Ishikawa (cell line): Measurements from ENCODE around the gene TBC1D4.

ENCODE experiments used
- CEBPB ChIP-seq: IDR thresholded peaks from 2 replicates; pipeline ENCODE4 v1.6.1; 2012
- CREB1 ChIP-seq: IDR thresholded peaks from 2 replicates; pipeline ENCODE4 v1.6.1; 2012; ENCODE audit warnings: low read depth
- EGR1 ChIP-seq: IDR thresholded peaks from 2 replicates; pipeline ENCODE4 v1.6.1; 2012
- EP300 ChIP-seq: IDR thresholded peaks from 2 replicates; pipeline ENCODE4 v1.6.1; 2012; ENCODE audit warnings: borderline replicate concordance
- NFIC ChIP-seq: IDR thresholded peaks from 2 replicates; pipeline ENCODE4 v1.6.1; 2012
- RAD21 ChIP-seq: IDR thresholded peaks from 2 replicates; pipeline ENCODE4 v1.6.1; 2012; ENCODE audit warnings: low read depth
- TAF1 ChIP-seq: IDR thresholded peaks from 2 replicates; pipeline ENCODE4 v1.6.1; 2012; ENCODE audit warnings: low read depth, mild to moderate bottlenecking
- TCF12 ChIP-seq: IDR thresholded peaks from 2 replicates; pipeline ENCODE4 v1.6.1; 2012; ENCODE audit warnings: low read depth
- TF ChIP-seq, protein P1 (sequence below): IDR thresholded peaks from 2 replicates; pipeline ENCODE4 v1.6.1; 2012; ENCODE audit warnings: low read depth, mild to moderate bottlenecking
- TF ChIP-seq, protein P2 (sequence below): IDR thresholded peaks from 2 replicates; pipeline ENCODE4 v1.6.1; 2012
- TF ChIP-seq, protein P3 (sequence below): IDR thresholded peaks from 2 replicates; pipeline ENCODE4 v1.6.1; 2012

DNA sequence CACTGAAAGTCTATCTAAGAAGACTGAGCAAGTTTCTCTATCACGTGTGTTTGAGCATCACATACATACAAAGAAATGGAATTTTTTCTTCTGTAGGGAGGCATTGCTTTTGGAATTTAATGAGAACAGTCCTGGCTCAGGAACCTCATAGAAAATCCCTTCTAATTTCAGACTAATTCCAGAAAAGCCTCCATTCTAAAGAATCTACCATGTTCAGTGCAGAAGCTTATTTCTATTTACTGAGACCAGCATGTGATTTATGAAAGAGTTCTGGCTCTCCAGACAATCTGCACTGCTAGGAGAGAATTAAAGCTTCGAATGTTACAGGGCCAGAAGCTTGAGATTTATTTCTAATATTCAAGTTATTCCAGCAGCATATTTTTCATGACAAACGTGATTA is 186.8 kb downstream of the TBC1D4 start:
- TF ChIP-seq TAF1, result no peak
- TF ChIP-seq, protein P1, sequence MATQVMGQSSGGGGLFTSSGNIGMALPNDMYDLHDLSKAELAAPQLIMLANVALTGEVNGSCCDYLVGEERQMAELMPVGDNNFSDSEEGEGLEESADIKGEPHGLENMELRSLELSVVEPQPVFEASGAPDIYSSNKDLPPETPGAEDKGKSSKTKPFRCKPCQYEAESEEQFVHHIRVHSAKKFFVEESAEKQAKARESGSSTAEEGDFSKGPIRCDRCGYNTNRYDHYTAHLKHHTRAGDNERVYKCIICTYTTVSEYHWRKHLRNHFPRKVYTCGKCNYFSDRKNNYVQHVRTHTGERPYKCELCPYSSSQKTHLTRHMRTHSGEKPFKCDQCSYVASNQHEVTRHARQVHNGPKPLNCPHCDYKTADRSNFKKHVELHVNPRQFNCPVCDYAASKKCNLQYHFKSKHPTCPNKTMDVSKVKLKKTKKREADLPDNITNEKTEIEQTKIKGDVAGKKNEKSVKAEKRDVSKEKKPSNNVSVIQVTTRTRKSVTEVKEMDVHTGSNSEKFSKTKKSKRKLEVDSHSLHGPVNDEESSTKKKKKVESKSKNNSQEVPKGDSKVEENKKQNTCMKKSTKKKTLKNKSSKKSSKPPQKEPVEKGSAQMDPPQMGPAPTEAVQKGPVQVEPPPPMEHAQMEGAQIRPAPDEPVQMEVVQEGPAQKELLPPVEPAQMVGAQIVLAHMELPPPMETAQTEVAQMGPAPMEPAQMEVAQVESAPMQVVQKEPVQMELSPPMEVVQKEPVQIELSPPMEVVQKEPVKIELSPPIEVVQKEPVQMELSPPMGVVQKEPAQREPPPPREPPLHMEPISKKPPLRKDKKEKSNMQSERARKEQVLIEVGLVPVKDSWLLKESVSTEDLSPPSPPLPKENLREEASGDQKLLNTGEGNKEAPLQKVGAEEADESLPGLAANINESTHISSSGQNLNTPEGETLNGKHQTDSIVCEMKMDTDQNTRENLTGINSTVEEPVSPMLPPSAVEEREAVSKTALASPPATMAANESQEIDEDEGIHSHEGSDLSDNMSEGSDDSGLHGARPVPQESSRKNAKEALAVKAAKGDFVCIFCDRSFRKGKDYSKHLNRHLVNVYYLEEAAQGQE, result no peak
- no peak for TF ChIP-seq RAD21
- TF ChIP-seq EP300, result no peak
- no peak for TF ChIP-seq EGR1
- TF ChIP-seq, protein P2, sequence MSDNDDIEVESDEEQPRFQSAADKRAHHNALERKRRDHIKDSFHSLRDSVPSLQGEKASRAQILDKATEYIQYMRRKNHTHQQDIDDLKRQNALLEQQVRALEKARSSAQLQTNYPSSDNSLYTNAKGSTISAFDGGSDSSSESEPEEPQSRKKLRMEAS, result no peak
- TF ChIP-seq, protein P3, sequence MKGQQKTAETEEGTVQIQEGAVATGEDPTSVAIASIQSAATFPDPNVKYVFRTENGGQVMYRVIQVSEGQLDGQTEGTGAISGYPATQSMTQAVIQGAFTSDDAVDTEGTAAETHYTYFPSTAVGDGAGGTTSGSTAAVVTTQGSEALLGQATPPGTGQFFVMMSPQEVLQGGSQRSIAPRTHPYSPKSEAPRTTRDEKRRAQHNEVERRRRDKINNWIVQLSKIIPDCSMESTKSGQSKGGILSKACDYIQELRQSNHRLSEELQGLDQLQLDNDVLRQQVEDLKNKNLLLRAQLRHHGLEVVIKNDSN, result no peak
- TF ChIP-seq NFIC, result no peak
- no peak for TF ChIP-seq TCF12
- no peak for TF ChIP-seq CREB1
- no peak for TF ChIP-seq CEBPB
